Uterus (tissue), 4 donors: ENCODE results near the gene RAD52. TPM values are rescaled to one million over a fixed set of nuclear protein-coding genes. Genes with fewer than 3 reads are reported as not detected.

ENCODE experiments used
- DNase-seq, 2 donors: peaks; one replicate each; pipeline ENCODE4 v3.0.0-alpha.2; 2019 to 2020
- H3K27ac ChIP-seq, 2 donors: fragments of 200-600 bp; sonication (generic); 1 replicate in 1 of 2; 2 replicates in 1 of 2; pipeline ENCODE4 v1.5.1; 2016 to 2018
- H3K27me3 ChIP-seq, 2 donors: fragments of 200-600 bp; sonication (generic); one replicate each; pipeline ENCODE4 v1.5.1; 2018 to 2019; ENCODE audit warnings: control low read depth in 1 of 2
- H3K36me3 ChIP-seq, 2 donors: fragments of 200-600 bp; sonication (generic); one replicate each; pipeline ENCODE4 v1.5.1; 2019; ENCODE audit warnings: control low read depth in 1 of 2
- H3K4me1 ChIP-seq, 2 donors: fragments of 200-600 bp; sonication (generic); one replicate each; pipeline ENCODE4 v1.5.1; 2018 to 2019; ENCODE audit warnings: control low read depth in 1 of 2
- H3K4me3 ChIP-seq, 2 donors: fragments of 200-600 bp; sonication (generic); 1 replicate in 1 of 2; 2 replicates in 1 of 2; pipeline ENCODE4 v1.5.1; 2018 to 2019; ENCODE audit warnings: mild to moderate bottlenecking in 1 of 2
- H3K9me3 ChIP-seq, 2 donors: fragments of 200-600 bp; sonication (generic); one replicate each; pipeline ENCODE4 v1.5.1; 2019; ENCODE audit warnings: control low read depth in 1 of 2
- POLR2A ChIP-seq, 2 donors: fragments of 450-650 bp; IDR thresholded peaks; one replicate each; pipeline ENCODE4 v1.6.1; 2016; ENCODE audit warnings: antibody characterized with exemption in 2 of 2, mild to moderate bottlenecking in 1 of 2, moderate library complexity in 1 of 2
- intact Hi-C: fragments of 100-400 bp; cut with DNase I; formaldehyde crosslinking; loops from one replicate; pipeline ENCODE4 v1.15.1; 2023; ENCODE audit warnings: low total_unique reads
- total RNA-seq, 4 donors: library from RNA; depleted of rRNA in 3 of 4; stranded (reverse); fragments of >200 nt in 3 of 4; gene quantifications; one replicate each; pipeline versions ENCODE4 v1.1.0 to v1.2.4, GENCODE V29; 2014 to 2023
- TF ChIP-seq, protein P1 (sequence below), 4 experiments: fragments of 200-600 bp in 2 of 4; fragments of 450-650 bp in 2 of 4; sonication (generic) in 2 of 4; IDR thresholded peaks; one replicate each; pipeline ENCODE4 v1.5.1; 2016 to 2019; ENCODE audit warnings: antibody characterized with exemption in 4 of 4, mild to moderate bottlenecking in 2 of 4, moderate library complexity in 1 of 4
- donor health status: DM: yes; HTN: yes; CAD: no.

The RAD52 gene
- total RNA-seq, 4 donors from 2014 or later, result 2.4 to 47.4 (median 25.7) TPM

DNA sequence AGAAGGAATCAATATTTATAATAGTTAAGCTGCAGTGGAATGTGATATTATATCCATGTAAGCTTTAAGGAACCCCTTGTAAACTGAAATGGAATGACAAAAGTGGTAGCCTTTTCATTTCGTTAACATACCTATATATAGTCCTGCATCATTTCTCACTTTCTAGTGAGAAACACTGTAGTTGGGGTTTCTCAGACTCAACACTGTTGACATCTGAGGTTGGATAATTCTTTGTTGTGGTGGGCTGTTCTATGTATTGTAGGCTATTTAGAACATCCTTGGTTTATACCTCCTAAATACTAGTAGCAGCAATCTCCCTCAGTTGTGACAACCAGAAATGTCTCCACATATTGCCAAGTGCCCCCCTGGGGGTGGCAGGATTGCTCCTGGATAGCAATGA lies 79.1 kb downstream of the RAD52 start:
- no peak for DNase-seq
- intact Hi-C loops, result no loop called here
- no peak for TF ChIP-seq POLR2A (IDR thresholded peaks at IDR 0.05)
- TF ChIP-seq, protein P1, sequence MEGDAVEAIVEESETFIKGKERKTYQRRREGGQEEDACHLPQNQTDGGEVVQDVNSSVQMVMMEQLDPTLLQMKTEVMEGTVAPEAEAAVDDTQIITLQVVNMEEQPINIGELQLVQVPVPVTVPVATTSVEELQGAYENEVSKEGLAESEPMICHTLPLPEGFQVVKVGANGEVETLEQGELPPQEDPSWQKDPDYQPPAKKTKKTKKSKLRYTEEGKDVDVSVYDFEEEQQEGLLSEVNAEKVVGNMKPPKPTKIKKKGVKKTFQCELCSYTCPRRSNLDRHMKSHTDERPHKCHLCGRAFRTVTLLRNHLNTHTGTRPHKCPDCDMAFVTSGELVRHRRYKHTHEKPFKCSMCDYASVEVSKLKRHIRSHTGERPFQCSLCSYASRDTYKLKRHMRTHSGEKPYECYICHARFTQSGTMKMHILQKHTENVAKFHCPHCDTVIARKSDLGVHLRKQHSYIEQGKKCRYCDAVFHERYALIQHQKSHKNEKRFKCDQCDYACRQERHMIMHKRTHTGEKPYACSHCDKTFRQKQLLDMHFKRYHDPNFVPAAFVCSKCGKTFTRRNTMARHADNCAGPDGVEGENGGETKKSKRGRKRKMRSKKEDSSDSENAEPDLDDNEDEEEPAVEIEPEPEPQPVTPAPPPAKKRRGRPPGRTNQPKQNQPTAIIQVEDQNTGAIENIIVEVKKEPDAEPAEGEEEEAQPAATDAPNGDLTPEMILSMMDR (IDR thresholded peaks at IDR 0.05), result no peak
- Histone ChIP-seq H3K36me3 (no peaks in the 10 kb centered on the region), H3K9me3 (no peaks in the 10 kb centered on the region), H3K4me3 (no peak overlapping the region), H3K4me1 (no peaks in the 10 kb centered on the region), H3K27ac (no peak overlapping the region), H3K27me3 (no peaks in the 10 kb centered on the region)

DNA sequence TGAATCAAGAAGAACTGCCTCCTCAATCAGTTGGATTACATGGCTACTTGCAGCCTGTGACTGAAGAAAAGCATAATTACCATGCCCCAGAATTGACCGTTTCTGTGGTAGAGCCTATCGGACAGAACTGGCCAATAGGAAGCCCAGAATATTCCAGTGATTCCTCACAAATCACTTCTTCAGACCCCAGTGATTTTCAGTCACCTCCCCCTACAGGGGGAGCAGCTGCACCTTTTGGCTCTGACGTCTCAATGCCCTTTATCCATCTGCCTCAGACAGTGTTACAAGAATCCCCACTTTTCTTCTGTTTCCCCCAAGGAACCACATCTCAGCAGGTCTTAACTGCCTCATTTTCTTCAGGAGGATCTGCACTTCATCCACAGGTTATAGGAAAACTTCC lies 80.8 kb downstream of the RAD52 start:
- no peaks in the 10 kb centered on the region for H3K4me1 ChIP-seq
- TF ChIP-seq, protein P1 (IDR thresholded peaks at IDR 0.05), result no peak
- no peak for TF ChIP-seq POLR2A (IDR thresholded peaks at IDR 0.05)
- intact Hi-C loops, result no loop called here
- H3K27ac ChIP-seq, result no peak overlapping the region
- H3K36me3 ChIP-seq, result no peaks in the 10 kb centered on the region
- H3K27me3 ChIP-seq, result no peaks in the 10 kb centered on the region
- no peak for DNase-seq
- H3K9me3 ChIP-seq, result no peaks in the 10 kb centered on the region
- no peak overlapping the region for H3K4me3 ChIP-seq

DNA sequence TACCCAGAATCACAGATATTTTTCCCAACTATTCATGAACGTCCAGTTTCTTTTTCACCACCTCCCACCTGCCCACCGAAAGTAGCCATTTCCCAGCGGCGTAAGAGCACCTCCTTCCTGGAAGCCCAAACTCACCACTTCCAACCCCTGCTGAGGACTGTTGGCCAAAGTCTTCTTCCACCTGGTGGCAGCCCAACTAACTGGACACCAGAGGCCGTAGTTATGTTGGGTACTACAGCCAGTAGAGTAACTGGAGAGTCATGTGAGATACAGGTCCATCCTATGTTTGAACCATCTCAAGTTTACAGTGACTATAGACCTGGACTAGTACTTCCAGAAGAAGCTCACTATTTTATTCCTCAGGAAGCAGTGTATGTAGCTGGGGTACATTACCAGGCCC lies 81.6 kb downstream of the RAD52 start:
- no peak overlapping the region for H3K27ac ChIP-seq
- no peaks in the 10 kb centered on the region for H3K9me3 ChIP-seq
- H3K4me3 ChIP-seq, result no peak overlapping the region
- H3K4me1 ChIP-seq, result no peaks in the 10 kb centered on the region
- no peaks in the 10 kb centered on the region for H3K27me3 ChIP-seq
- TF ChIP-seq POLR2A (IDR thresholded peaks at IDR 0.05), result no peak
- TF ChIP-seq, protein P1 (IDR thresholded peaks at IDR 0.05), result no peak
- intact Hi-C loops, result no loop called here
- no peaks in the 10 kb centered on the region for H3K36me3 ChIP-seq
- DNase-seq, result no peak

DNA sequence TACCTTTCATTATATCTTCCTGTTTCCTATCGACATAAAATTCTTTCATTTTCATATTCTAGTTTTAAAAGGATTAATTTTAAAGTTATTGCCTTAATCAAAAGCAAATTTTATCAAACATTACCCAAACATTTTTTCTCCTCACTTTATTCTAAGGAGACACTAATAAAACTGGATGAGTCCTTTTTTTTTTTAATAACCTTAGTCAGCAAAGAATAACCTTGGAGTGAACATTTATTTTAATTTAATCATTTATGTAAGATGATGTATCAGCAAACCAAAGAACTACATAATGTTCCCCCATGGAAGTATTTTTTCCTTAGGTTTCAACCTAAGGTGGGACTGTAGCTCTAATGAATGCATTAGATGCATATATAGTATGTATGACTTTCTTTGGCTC lies 83.9 kb downstream of the RAD52 start:
- no peak for DNase-seq
- TF ChIP-seq, protein P1 (IDR thresholded peaks at IDR 0.05), result no peak
- TF ChIP-seq POLR2A (IDR thresholded peaks at IDR 0.05), result no peak
- H3K27me3 ChIP-seq, result no peaks in the 10 kb centered on the region

DNA sequence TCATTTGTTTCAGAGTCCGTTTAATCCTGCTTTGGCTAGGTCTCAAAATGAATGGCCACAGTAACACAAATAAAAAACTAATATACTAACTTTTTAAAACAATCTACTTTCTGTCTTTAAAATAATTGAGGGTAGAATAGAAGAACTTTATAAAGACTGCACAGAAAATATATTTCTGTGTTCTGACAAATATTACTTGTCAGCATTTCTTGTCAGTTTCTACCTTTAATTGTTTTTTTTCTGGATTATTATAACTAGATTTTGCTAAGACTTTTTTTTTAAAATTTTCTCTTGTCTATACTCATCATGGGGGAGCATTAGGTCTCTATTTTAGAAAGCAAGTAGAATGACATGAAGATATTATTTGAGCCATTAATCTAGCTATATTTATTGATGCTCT lies 86.2 kb downstream of the RAD52 start:
- intact Hi-C loops, result no loop called here
- Histone ChIP-seq H3K27ac (no peak overlapping the region), H3K36me3 (peaks cover 0 to 3% of the 10 kb centered on the region in 2 donors), H3K9me3 (no peaks in the 10 kb centered on the region), H3K4me3 (no peak overlapping the region), H3K27me3 (no peaks in the 10 kb centered on the region), H3K4me1 (no peaks in the 10 kb centered on the region)
- TF ChIP-seq, protein P1 (IDR thresholded peaks at IDR 0.05), result no peak
- no peak for TF ChIP-seq POLR2A (IDR thresholded peaks at IDR 0.05)
- DNase-seq, result no peak

More for the DNA sequence above, 83.9 kb downstream of the RAD52 start:
- H3K9me3 ChIP-seq, result no peaks in the 10 kb centered on the region
- no peak overlapping the region for H3K27ac ChIP-seq
- no peaks in the 10 kb centered on the region for H3K4me1 ChIP-seq
- intact Hi-C loops, result no loop called here
- no peak overlapping the region for H3K4me3 ChIP-seq
- H3K36me3 ChIP-seq, result peaks cover 0 to 3% of the 10 kb centered on the region in 2 donors
